Activated B cell treated with CpG ODN at 0.5 μM for 24 hours (primary cell): ENCODE results near the gene DOK7. TPM values are rescaled to one million over a fixed set of nuclear protein-coding genes. Genes with fewer than 3 reads are reported as not detected.
"Not testable (repeated sequence)": the region's sequence is repeated elsewhere in the genome, so short reads cannot be mapped to it uniquely, and the experiment has no call there.

Source experiments
- ATAC-seq: fragments of 200-7000 bp; cut with Tn5 transposase; one replicate; pipeline ENCODE4 v1.10.0; 2021; ENCODE audit warnings: low read depth, mild to moderate bottlenecking, moderate library complexity
- CTCF ChIA-PET: fragments of 350-600 bp; sonication (Branson Sonifier 250); formaldehyde crosslinking; loops from one replicate; lab custom pipeline; 2021; ENCODE audit warnings: antibody characterized with exemption; lab: Charles Lee
- POLR2A ChIA-PET: fragments of 350-600 bp; sonication (Branson Sonifier 250); formaldehyde crosslinking; loops from one replicate; lab custom pipeline; 2021; ENCODE audit warnings: antibody characterized with exemption; lab: Charles Lee
- DNase-seq: peaks from one replicate; pipeline ENCODE4 v3.0.0; 2022
- H3K27ac Mint-ChIP-seq: one replicate; pipeline ENCODE4 v1.8.0; 2020; ENCODE audit warnings: mixed read lengths
- H3K27me3 Mint-ChIP-seq: one replicate; pipeline ENCODE4 v1.8.0; 2021; ENCODE audit warnings: mixed read lengths
- H3K36me3 Mint-ChIP-seq: one replicate; pipeline ENCODE4 v1.8.0; 2021; ENCODE audit warnings: low read depth, mixed read lengths
- H3K4me1 Mint-ChIP-seq: one replicate; pipeline ENCODE4 v1.8.0; 2021; ENCODE audit warnings: mixed read lengths
- H3K4me3 Mint-ChIP-seq: one replicate; pipeline ENCODE4 v1.8.0; 2020; ENCODE audit warnings: mild to moderate bottlenecking, mixed read lengths
- H3K9me3 Mint-ChIP-seq: one replicate; pipeline ENCODE4 v1.8.0; 2020; ENCODE audit warnings: mixed read lengths
- CTCF ChIP-seq: fragments of 200-600 bp; IDR thresholded peaks from one replicate; pipeline ENCODE4 v1.8.0; 2022; ENCODE audit warnings: antibody characterized with exemption, mild to moderate bottlenecking
- intact Hi-C: fragments of 100-400 bp; cut with micrococcal nuclease; formaldehyde crosslinking; loops from one replicate; pipeline ENCODE4 v1.15.1; 2024
- total RNA-seq: library from RNA; stranded (reverse); gene quantifications from 2 replicates; pipeline ENCODE4 v1.2.3, GENCODE V29; 2022

The DOK7 gene
- total RNA-seq, 1 donor from 2014 or later, result 2.7 TPM

DNA sequence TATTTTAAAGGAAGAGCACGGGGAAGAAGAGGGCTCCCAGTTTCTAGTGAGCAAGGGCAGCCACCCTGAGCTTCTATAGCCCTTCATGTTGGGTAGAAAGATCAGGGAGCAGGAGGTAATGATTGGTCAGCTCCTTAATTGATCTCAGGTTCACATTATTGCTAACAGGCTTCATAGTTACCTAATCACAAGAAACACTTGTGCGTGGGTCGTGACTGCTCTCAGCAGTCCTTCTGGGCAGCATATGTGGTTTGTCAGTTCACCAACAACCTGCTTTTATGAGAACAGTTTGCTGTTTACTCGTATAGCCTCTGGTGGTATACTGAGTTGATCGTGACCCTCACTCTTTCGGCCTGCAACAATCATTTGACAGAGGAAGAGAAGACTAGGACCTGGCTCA is 4.7 kb upstream of the DOK7 start:
- DNase-seq (no peak), ATAC-seq (no peak)
- H3K4me1 Mint-ChIP-seq, result no peaks in the 10 kb centered on the region
- H3K36me3 Mint-ChIP-seq, result peaks cover 2% of the 10 kb centered on the region
- H3K27me3 Mint-ChIP-seq, result peaks cover 11% of the 10 kb centered on the region
- ChIA-PET CTCF (no interaction called here), POLR2A (no interaction called here)
- H3K9me3 Mint-ChIP-seq, result peaks cover 15% of the 10 kb centered on the region
- intact Hi-C loops, result no loop called here
- H3K4me3 Mint-ChIP-seq, result no peak overlapping the region
- H3K27ac Mint-ChIP-seq, result no peak overlapping the region
- no peak for TF ChIP-seq CTCF

- intact Hi-C loops, H3K27ac Mint-ChIP-seq, H3K4me3 Mint-ChIP-seq, CTCF ChIA-PET, ATAC-seq, DNase-seq, H3K36me3 Mint-ChIP-seq, H3K27me3 Mint-ChIP-seq, H3K4me1 Mint-ChIP-seq, POLR2A ChIA-PET: not testable (repeated sequence)
- peaks cover 15% of the 10 kb centered on the region for H3K9me3 Mint-ChIP-seq
Measured at GRCh38 chr4:3459156-3459555, 4.0 kb upstream of the DOK7 start.

DNA sequence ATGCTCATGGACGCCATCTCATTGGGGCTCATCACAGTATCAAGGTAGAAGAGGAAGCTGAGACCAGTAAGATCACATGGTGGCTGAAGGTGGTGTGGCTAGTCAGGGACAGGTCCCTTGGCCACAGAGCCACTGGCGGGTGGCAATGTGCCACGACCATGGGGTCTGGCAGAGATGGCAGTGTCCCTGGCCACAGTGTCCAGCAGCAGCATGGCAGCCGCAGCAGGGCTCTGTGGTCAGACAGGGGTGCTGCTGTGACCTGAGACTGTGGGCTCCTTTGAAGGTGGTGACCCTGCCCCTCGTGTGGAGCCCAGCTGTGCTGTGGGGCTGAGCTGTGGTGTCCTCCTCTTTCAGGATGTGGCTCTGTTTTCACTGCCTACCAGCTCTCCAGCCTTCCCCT is 2.2 kb upstream of the DOK7 start:
- Mint-ChIP-seq H3K27me3 (peaks cover 18% of the 10 kb centered on the region), H3K27ac (no peak overlapping the region), H3K4me1 (no peaks in the 10 kb centered on the region), H3K9me3 (peaks cover under 1% of the 10 kb centered on the region), H3K36me3 (no peaks in the 10 kb centered on the region), H3K4me3 (no peak overlapping the region)
- TF ChIP-seq CTCF, result no peak
- ATAC-seq (no peak), DNase-seq (no peak)
- ChIA-PET CTCF (no interaction called here), POLR2A (no interaction called here)
- intact Hi-C loops, result no loop called here

GRCh38 chr4:3461515-3462291 is 1.4 kb upstream of the DOK7 start:
- H3K27me3 Mint-ChIP-seq, result peaks cover 18% of the 10 kb centered on the region
- no peak for TF ChIP-seq CTCF
- H3K27ac Mint-ChIP-seq, result no peak overlapping the region
- no peak overlapping the region for H3K4me3 Mint-ChIP-seq
- intact Hi-C loops, result no loop called here
- DNase-seq, result no peak
- ATAC-seq, result no peak
- no peaks in the 10 kb centered on the region for H3K9me3 Mint-ChIP-seq
- no peaks in the 10 kb centered on the region for H3K36me3 Mint-ChIP-seq
- no peaks in the 10 kb centered on the region for H3K4me1 Mint-ChIP-seq
- ChIA-PET CTCF (interaction anchor here (1.4 kb wide), 1 partner anchor 19 kb away, joined by 5 read pairs; no protein-coding TSS in a partner anchor), POLR2A (no interaction called here)

GRCh38 chr4:3462321-3462789 is 751 bp upstream of the DOK7 start:
- ChIA-PET CTCF (interaction anchor here (1.1 to 1.4 kb wide), 2 partner anchors 18 to 119 kb away, joined by 3 to 5 read pairs; no protein-coding TSS in a partner anchor), POLR2A (no interaction called here)
- Mint-ChIP-seq H3K27ac (no peak overlapping the region), H3K36me3 (no peaks in the 10 kb centered on the region), H3K27me3 (peaks cover 18% of the 10 kb centered on the region), H3K4me1 (no peaks in the 10 kb centered on the region), H3K4me3 (peak overlapping the region; percentile 24), H3K9me3 (no peaks in the 10 kb centered on the region)
- no peak for TF ChIP-seq CTCF
- no peak for ATAC-seq
- intact Hi-C loops, result no loop called here
- DNase-seq, result no peak
